ENCODE data around the gene HUS1. TPM values are rescaled to one million over a fixed set of nuclear protein-coding genes. Genes with fewer than 3 reads are reported as not detected.

The HUS1 gene
- total and polyA plus RNA-seq, 3 donors from 2014 or later: 18.4 to 40.3 (median 39.4) TPM

- Histone ChIP-seq H3K9me3 (no peaks in the 10 kb centered on the region), H3K27me3 (no peaks in the 10 kb centered on the region), H3K4me1 (peaks cover 3% of the 10 kb centered on the region), H3K4me3 (no peak overlapping the region), H3K36me3 (ENCODE audit: low read depth, missing control alignments) (no peaks in the 10 kb centered on the region), H3K27ac (peak overlapping the region in 1 of 2 donors; percentile 60)
- no peak for TF ChIP-seq POLR2A (IDR thresholded peaks at IDR 0.05)
- no peak for TF ChIP-seq CTCF (IDR thresholded peaks at IDR 0.05)
- DNase-seq: no peak
- WGBS, 2 donors: 65 to 75% methylated on average over 7 to 9 of the region's 9 CpGs
- intact Hi-C loops (cut with DNase I; ENCODE audit: low total_unique reads): loop anchor here (10.0 kb wide), 1 partner anchor 164 kb away; no protein-coding TSS in a partner anchor
Observed at GRCh38 chr7:47941136-47941844, 38.1 kb downstream of the HUS1 start.

GRCh38 chr7:47940088-47941013 lies 39.1 kb downstream of the HUS1 start:
- Histone ChIP-seq H3K27ac (peak overlapping the region in 1 of 2 donors; percentile 60), H3K4me3 (no peak overlapping the region), H3K27me3 (no peaks in the 10 kb centered on the region), H3K36me3 (ENCODE audit: low read depth, missing control alignments) (no peaks in the 10 kb centered on the region), H3K4me1 (no peaks in the 10 kb centered on the region), H3K9me3 (no peaks in the 10 kb centered on the region)
- intact Hi-C loops (cut with DNase I; ENCODE audit: low total_unique reads): loop anchor here (10.0 kb wide), 1 partner anchor 164 kb away; no protein-coding TSS in a partner anchor
- DNase-seq: no peak
- no peak for TF ChIP-seq CTCF (IDR thresholded peaks at IDR 0.05)
- TF ChIP-seq POLR2A (IDR thresholded peaks at IDR 0.05): no peak
- WGBS, 2 donors: 67 to 86% methylated on average over 14 of the region's 14 CpGs

GRCh38 chr7:47939425-47940036 lies 39.9 kb downstream of the HUS1 start:
- DNase-seq: no peak
- H3K27ac ChIP-seq: no peak overlapping the region
- no peak overlapping the region for H3K4me3 ChIP-seq
- no peaks in the 10 kb centered on the region for H3K36me3 ChIP-seq (ENCODE audit: low read depth, missing control alignments)
- no peaks in the 10 kb centered on the region for H3K9me3 ChIP-seq
- intact Hi-C loops (cut with DNase I; ENCODE audit: low total_unique reads): loop anchor here (10.0 kb wide), 1 partner anchor 165 kb away; no protein-coding TSS in a partner anchor
- 90 to 96% methylated on average over 5 to 7 of the region's 7 CpGs for WGBS, 2 donors
- TF ChIP-seq POLR2A (IDR thresholded peaks at IDR 0.05) (no peak), CTCF (IDR thresholded peaks at IDR 0.05) (no peak)
- H3K27me3 ChIP-seq: no peaks in the 10 kb centered on the region
- H3K4me1 ChIP-seq: no peaks in the 10 kb centered on the region

- no peak for DNase-seq
- Histone ChIP-seq H3K9me3 (no peaks in the 10 kb centered on the region), H3K4me3 (no peak overlapping the region), H3K4me1 (no peaks in the 10 kb centered on the region), H3K27me3 (no peaks in the 10 kb centered on the region), H3K36me3 (ENCODE audit: low read depth, missing control alignments) (no peaks in the 10 kb centered on the region), H3K27ac (no peak overlapping the region)
- no peak for TF ChIP-seq CTCF (IDR thresholded peaks at IDR 0.05)
- no peak for TF ChIP-seq POLR2A (IDR thresholded peaks at IDR 0.05)
- intact Hi-C loops (cut with DNase I; ENCODE audit: low total_unique reads): no loop called here
- 90 to 91% methylated on average over 6 of the region's 6 CpGs for WGBS, 2 donors
Observed at GRCh38 chr7:47938574-47939165, 40.7 kb downstream of the HUS1 start.

All from testis (tissue), 3 donors.